HepG2 (cell line): Measurements from ENCODE around the gene TRPM5. TPM values are rescaled to one million over a fixed set of nuclear protein-coding genes. Genes with fewer than 3 reads are reported as not detected.

Experiments used
- ATAC-seq: fragments of 200-7000 bp; cut with Tn5 transposase; 3 replicates; pipeline ENCODE4 v1.9.1; 2020; ENCODE audit warnings: mild to moderate bottlenecking, moderate library complexity
- BruUV-seq: library from RNA; stranded (reverse); fragments of 400-500 nt; replicated peaks from 2 replicates; lab custom pipeline; 2021; lab: Mats Ljungman, UMichigan
- CTCF ChIA-PET: fragments of 300-600 bp; formaldehyde crosslinking; extraction: SDS; loops from one replicate; lab custom pipeline; 2021; ENCODE audit warnings: low total read pairs, inconsistent platforms, low intra/inter-chr PET ratio; lab: Yijun Ruan, JAX
- POLR2A ChIA-PET: fragments of 350-600 bp; sonication (Branson Sonifier 250); formaldehyde crosslinking; loops from one replicate; lab custom pipeline; 2020; ENCODE audit warnings: antibody characterized with exemption, inconsistent platforms; lab: Yijun Ruan, JAX
- DNase-seq: peaks from one replicate; pipeline ENCODE4 v3.0.0-alpha.2; 2015; ENCODE audit warnings: low spot score
- FAIRE-seq: peaks from 3 replicates; lab custom pipeline; 2011; peaks lifted over from hg19 to GRCh38; lab: Jason Lieb, UNC
- H2AFZ ChIP-seq: one replicate; pipeline ENCODE4 v1.6.1; 2011; ENCODE audit warnings: low read length, inconsistent platforms
- H3K27ac ChIP-seq: fragments of 300-600 bp; 3 replicates; pipeline ENCODE4 v1.8.0; 2011; ENCODE audit warnings: mixed run types, mild to moderate bottlenecking, mixed read lengths, low read length, inconsistent platforms; ENCODE audit not compliant: insufficient read depth; ENCODE audit errors: extremely low read length
- H3K27me3 ChIP-seq, 2 experiments: fragments of 200-600 bp in 1 of 2; 2 replicates in 1 of 2; 3 replicates in 1 of 2; pipeline versions ENCODE4 v1.6.0 to v1.8.0; 2011; ENCODE audit warnings: low read length in 2 of 2, mild to moderate bottlenecking in 2 of 2, moderate library complexity in 2 of 2, inconsistent platforms in 1 of 2; ENCODE audit not compliant: insufficient read depth in 2 of 2, control insufficient read depth in 1 of 2
- H3K36me3 ChIP-seq, 2 experiments: fragments of 200-600 bp in 1 of 2; replicated peaks in 1 of 2; 2 replicates in 1 of 2; 3 replicates in 1 of 2; pipeline versions ENCODE4 v1.5.1 to v1.8.0; 2011; ENCODE audit warnings: low read length in 2 of 2, inconsistent platforms in 1 of 2; ENCODE audit not compliant: insufficient read depth in 2 of 2, control insufficient read depth in 1 of 2
- H3K4me1 ChIP-seq: 2 replicates; pipeline ENCODE4 v1.5.1; 2012; ENCODE audit warnings: low read length, inconsistent platforms; ENCODE audit not compliant: insufficient read depth
- H3K4me2 ChIP-seq: 2 replicates; pipeline ENCODE4 v1.6.0; 2011; ENCODE audit warnings: low read depth, low read length, inconsistent platforms
- H3K4me3 ChIP-seq, 3 experiments: fragments of 200-600 bp in 1 of 3; sonication (generic), shearing (Covaris generic) in 1 of 3; replicated peaks in 1 of 3; 2 replicates each; pipeline ENCODE4 v1.5.1; 2011 to 2016; ENCODE audit warnings: low read length in 3 of 3, inconsistent platforms in 2 of 3, low read depth in 2 of 3, mild to moderate bottlenecking in 2 of 3, control low read depth in 1 of 3, mixed read lengths in 1 of 3; ENCODE audit not compliant: insufficient read depth in 1 of 3
- H3K79me2 ChIP-seq: one replicate; pipeline ENCODE4 v1.6.1; 2011; ENCODE audit warnings: low read length, inconsistent platforms; ENCODE audit not compliant: insufficient read depth
- H3K9ac ChIP-seq: 2 replicates; pipeline ENCODE4 v1.6.0; 2011; ENCODE audit warnings: mild to moderate bottlenecking, low read depth, low read length, inconsistent platforms; ENCODE audit not compliant: insufficient read depth
- H3K9me3 ChIP-seq: 2 replicates; pipeline ENCODE4 v1.5.1; 2012; ENCODE audit warnings: mild to moderate bottlenecking, low read length
- H4K20me1 ChIP-seq: 2 replicates; pipeline ENCODE4 v1.6.0; 2011; ENCODE audit warnings: inconsistent platforms, mild to moderate bottlenecking, low read length, moderate library complexity; ENCODE audit not compliant: insufficient read depth
- NFKBIZ ChIP-seq: IDR thresholded peaks from 2 replicates; pipeline ENCODE4 v1.6.1; 2018; ENCODE audit warnings: missing genetic modification reagents, missing compliant biosample characterization
- NR2C2 ChIP-seq: sonication (generic); formaldehyde crosslinking; IDR thresholded peaks from 2 replicates; pipeline ENCODE4 v1.4.0; 2020; ENCODE audit warnings: missing genetic modification reagents, mild to moderate bottlenecking, moderate library complexity, borderline replicate concordance
- NR2F2 ChIP-seq: IDR thresholded peaks from 2 replicates; pipeline ENCODE4 v1.6.1; 2012; ENCODE audit warnings: low read depth, inconsistent platforms, borderline replicate concordance
- PRPF4 ChIP-seq: fragments of 200-400 bp; formaldehyde crosslinking; IDR thresholded peaks from 2 replicates; pipeline ENCODE4 v1.6.1; 2016; ENCODE audit warnings: low read length, low read depth; ENCODE audit not compliant: poor library complexity, severe bottlenecking
- RFX5 ChIP-seq: IDR thresholded peaks from 2 replicates; pipeline ENCODE4 v1.6.1; 2011; ENCODE audit warnings: low read depth, low read length, improper control_type of control experiment
- ZNF333 ChIP-seq: sonication (generic); formaldehyde crosslinking; IDR thresholded peaks from 2 replicates; pipeline ENCODE4 v1.4.0; 2020; ENCODE audit warnings: mild to moderate bottlenecking, missing genetic modification reagents, borderline replicate concordance
- ZNF7 ChIP-seq: IDR thresholded peaks from 2 replicates; pipeline ENCODE4 v1.6.1; 2016; ENCODE audit warnings: missing biosample characterization, missing genetic modification reagents
- WGBS: methylation state at CpG from one replicate; pipeline ENCODE4 v1.1.6; 2017; ENCODE audit warnings: low lambda C conversion rate; 5-methylcytosine and 5-hydroxymethylcytosine counted together
- in situ Hi-C: cut with HindIII; loops from 2 replicates; pipeline ENCODE4 v1.10.0; 2017; ENCODE audit warnings: low pct_unique_long_range_greater_than_20kb; ENCODE audit not compliant: extremely low pct_ligation_motif_present
- intact Hi-C: fragments of 100-400 bp; cut with micrococcal nuclease; formaldehyde crosslinking; loops from one replicate; pipeline ENCODE4 v1.10.0; 2022; ENCODE audit not compliant: unreplicated experiment
- polyA plus RNA-seq, 8 experiments: library from polyadenylated mRNA; depleted of rRNA in 3 of 8; stranded (reverse) in 7 of 8; unstranded in 1 of 8; fragments of >200 nt; fragmentation: Illumina TruSeq in 4 of 8; extraction: Trizol in 4 of 8; gene quantifications; 2 replicates each; pipeline versions ENCODE4 v1.2.1 to v1.2.3, GENCODE V29; 2011 to 2016; ENCODE audit warnings: low read depth in 4 of 8, missing spikeins in 1 of 8, mixed read lengths in 1 of 8; ENCODE audit not compliant: insufficient read depth in 1 of 8
- total RNA-seq, 5 experiments: library from RNA; depleted of rRNA; stranded (reverse); fragments of >200 nt; fragmentation: Illumina TruSeq; extraction: Trizol; gene quantifications; 2 replicates each; pipeline ENCODE4 v1.2.3, GENCODE V29; 2016; ENCODE audit warnings: low read depth in 1 of 5

TRPM5 gene
- total and polyA plus RNA-seq, 2 of the 13 experiments (the other 11 are each of a cell fraction or from before 2014, with no cell fraction given), result 0.12 TPM; not detected in 1

DNA sequence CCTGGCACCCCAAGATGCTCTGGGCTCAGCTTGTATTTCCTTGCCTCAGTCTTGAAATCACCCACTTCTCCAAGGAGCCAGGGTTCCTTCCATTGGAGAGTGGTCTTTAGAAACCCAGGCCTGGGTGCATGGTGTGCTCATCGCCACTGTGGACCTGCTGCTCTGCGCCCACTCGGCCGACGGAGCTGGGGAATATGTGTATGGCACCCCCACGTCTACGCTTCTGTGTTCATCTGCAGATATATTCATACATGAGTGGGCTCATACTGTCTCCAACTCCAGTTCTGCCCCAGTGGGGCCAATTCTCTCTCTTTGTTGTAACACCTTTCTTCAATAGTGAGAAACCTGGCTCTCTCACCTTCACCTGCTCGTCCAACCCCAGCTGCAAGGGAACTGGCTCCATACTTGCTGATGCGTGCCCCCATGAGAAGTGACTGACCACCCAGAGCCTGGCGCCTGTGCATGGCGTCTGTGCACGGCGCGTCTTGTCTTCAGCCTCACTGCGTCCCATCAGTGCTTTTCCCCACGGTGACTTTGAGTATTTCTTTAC, 40.3 kb upstream of the TRPM5 start:
- no peaks in the 10 kb centered on the region for H3K79me2 ChIP-seq
- no peak for TF ChIP-seq ZNF333 (CRISPR knock-in tag)
- H3K27me3 ChIP-seq, result peaks cover 4 to 23% of the 10 kb centered on the region in 2 experiments; a peak in 4 of 5 replicates
- H4K20me1 ChIP-seq, result peaks cover 4% of the 10 kb centered on the region; the same call in 1 of the 2 replicates
- no peaks in the 10 kb centered on the region for H3K4me1 ChIP-seq
- ChIA-PET CTCF (no interaction called here), POLR2A (no interaction called here)
- H3K4me3 ChIP-seq, result no peak overlapping the region
- no peak overlapping the region for H2AFZ ChIP-seq
- H3K36me3 ChIP-seq, result no peaks in the 10 kb centered on the region
- in situ Hi-C loops (no loop called here), intact Hi-C loops (no loop called here)
- 59% methylated on average over 14 of the region's 16 CpGs for WGBS
- ATAC-seq, result no peak
- no peak overlapping the region for H3K9ac ChIP-seq
- BruUV-seq, result no TSS peak
- no peak for FAIRE-seq
- H3K4me2 ChIP-seq, result no peak overlapping the region
- no peak for DNase-seq
- H3K9me3 ChIP-seq, result peaks cover 16% of the 10 kb centered on the region
- no peak overlapping the region for H3K27ac ChIP-seq

- BruUV-seq, result no TSS peak
- no peaks in the 10 kb centered on the region for H3K36me3 ChIP-seq
- WGBS, result 9% methylated on average over 14 of the region's 14 CpGs
- H3K27ac ChIP-seq, result no peak overlapping the region
- POLR2A ChIA-PET, result no interaction called here
- H3K9me3 ChIP-seq, result peaks cover 15% of the 10 kb centered on the region
- H3K4me3 ChIP-seq, result no peak overlapping the region
- no peak for ATAC-seq
- intact Hi-C loops (no loop called here), in situ Hi-C loops (no loop called here)
- H4K20me1 ChIP-seq, result peaks cover 4% of the 10 kb centered on the region; the same call in 1 of the 2 replicates
- TF ChIP-seq PRPF4 (no peak), RFX5 (no peak), NFKBIZ (CRISPR knock-in tag) (no peak), NR2C2 (CRISPR knock-in tag) (no peak), NR2F2 (no peak), ZNF7 (CRISPR knock-in tag) (0 out of 2 replicates have a peak, but pooled peaks have one; percentile 33)
- no peak for DNase-seq
- no peaks in the 10 kb centered on the region for H3K4me1 ChIP-seq
- CTCF ChIA-PET, result no interaction called here
- no peak overlapping the region for H2AFZ ChIP-seq
- FAIRE-seq, result no peak
- peaks cover 4 to 23% of the 10 kb centered on the region in 2 experiments; a peak in 4 of 5 replicates for H3K27me3 ChIP-seq
- no peaks in the 10 kb centered on the region for H3K79me2 ChIP-seq
- no peak overlapping the region for H3K9ac ChIP-seq
- no peak overlapping the region for H3K4me2 ChIP-seq
Measured at GRCh38 chr11:2483426-2483825, 39.1 kb upstream of the TRPM5 start.
